Mesenchymal stem cell (in vitro differentiated cells and primary cell): Measurements from ENCODE around the gene TRIO.

Experiments
- DNase-seq: peaks from one replicate; pipeline ENCODE4 v3.0.0-alpha.2; 2013
- H2AFZ ChIP-seq: one replicate; pipeline ENCODE4 v1.6.1; 2013; ENCODE audit warnings: low read depth, mild to moderate bottlenecking, control low read depth, inconsistent platforms, low read length, moderate library complexity
- H2AK5ac ChIP-seq: 2 replicates; pipeline ENCODE4 v1.6.1; 2013; ENCODE audit warnings: low read length, moderate library complexity, mild to moderate bottlenecking, inconsistent platforms; ENCODE audit not compliant: severe bottlenecking
- H2BK120ac ChIP-seq: one replicate; pipeline ENCODE4 v1.6.1; 2013; ENCODE audit warnings: low read depth, mild to moderate bottlenecking, inconsistent platforms, low read length, moderate library complexity
- H2BK12ac ChIP-seq, 2 experiments: one replicate each; pipeline ENCODE4 v1.6.1; 2013; ENCODE audit warnings: inconsistent platforms in 2 of 2, low read length in 2 of 2, mild to moderate bottlenecking in 2 of 2, moderate library complexity in 2 of 2, control low read depth in 1 of 2
- H2BK15ac ChIP-seq: one replicate; pipeline ENCODE4 v1.6.1; 2013; ENCODE audit warnings: mild to moderate bottlenecking, low read depth, inconsistent platforms; ENCODE audit not compliant: poor library complexity, severe bottlenecking
- H2BK5ac ChIP-seq: 2 replicates; pipeline ENCODE4 v1.6.1; 2013; ENCODE audit warnings: low read depth, mild to moderate bottlenecking, low read length, control low read depth, inconsistent platforms; ENCODE audit not compliant: poor library complexity, severe bottlenecking
- H3K14ac ChIP-seq, 2 experiments: one replicate each; pipeline ENCODE4 v1.6.1; 2013; ENCODE audit warnings: inconsistent platforms in 2 of 2, low read length in 2 of 2, control low read depth in 1 of 2, mild to moderate bottlenecking in 1 of 2, moderate library complexity in 1 of 2
- H3K18ac ChIP-seq, 2 experiments: one replicate each; pipeline ENCODE4 v1.6.1; 2013; ENCODE audit warnings: inconsistent platforms in 2 of 2, low read length in 2 of 2, control low read depth in 1 of 2, low read depth in 1 of 2, mild to moderate bottlenecking in 1 of 2
- H3K23ac ChIP-seq, 2 experiments: one replicate each; pipeline ENCODE4 v1.6.1; 2013; ENCODE audit warnings: inconsistent platforms in 2 of 2, low read length in 2 of 2, mild to moderate bottlenecking in 2 of 2, moderate library complexity in 2 of 2, control low read depth in 1 of 2
- H3K27ac ChIP-seq: 2 replicates; pipeline ENCODE4 v1.5.1; 2013; ENCODE audit warnings: mild to moderate bottlenecking, moderate library complexity, low read length, control low read depth, inconsistent platforms; ENCODE audit not compliant: poor library complexity, severe bottlenecking
- H3K27me3 ChIP-seq, 2 experiments: 2 replicates each; pipeline versions ENCODE4 v1.6.1 to v1.7.0; 2013; ENCODE audit warnings: low read length in 2 of 2, mild to moderate bottlenecking in 2 of 2, moderate library complexity in 2 of 2, control low read depth in 1 of 2, inconsistent platforms in 1 of 2; ENCODE audit not compliant: control insufficient read depth in 1 of 2, insufficient read depth in 1 of 2
- H3K36me3 ChIP-seq, 2 experiments: 2 replicates each; pipeline versions ENCODE4 v1.6.1 to v1.7.0; 2013; ENCODE audit warnings: low read length in 2 of 2, control low read depth in 1 of 2, inconsistent platforms in 1 of 2, low read depth in 1 of 2, mild to moderate bottlenecking in 1 of 2; ENCODE audit not compliant: insufficient read depth in 2 of 2, control insufficient read depth in 1 of 2
- H3K4ac ChIP-seq, 2 experiments: one replicate each; pipeline ENCODE4 v1.6.1; 2013; ENCODE audit warnings: inconsistent platforms in 2 of 2, low read length in 2 of 2, mild to moderate bottlenecking in 2 of 2, moderate library complexity in 2 of 2, control low read depth in 1 of 2, low read depth in 1 of 2
- H3K4me1 ChIP-seq: 2 replicates; pipeline ENCODE4 v1.6.1; 2013; ENCODE audit warnings: low read depth, low read length, control low read depth; ENCODE audit not compliant: control insufficient read depth, insufficient read depth
- H3K4me2 ChIP-seq: 2 replicates; pipeline ENCODE4 v1.6.1; 2013; ENCODE audit warnings: low read length, mild to moderate bottlenecking, inconsistent platforms; ENCODE audit not compliant: poor library complexity, severe bottlenecking
- H3K4me3 ChIP-seq, 2 experiments: 2 replicates each; pipeline versions ENCODE4 v1.5.1 to v1.7.0; 2013; ENCODE audit warnings: low read length in 2 of 2, mild to moderate bottlenecking in 2 of 2, control low read depth in 1 of 2, low read depth in 1 of 2; ENCODE audit not compliant: insufficient read depth in 1 of 2
- H3K79me1 ChIP-seq: replicated peaks from 2 replicates; pipeline ENCODE4 v1.6.1; 2013; ENCODE audit warnings: mild to moderate bottlenecking, control low read depth, low read length, inconsistent platforms; ENCODE audit not compliant: poor library complexity, severe bottlenecking
- H3K9ac ChIP-seq: 2 replicates; pipeline ENCODE4 v1.7.0; 2013; ENCODE audit warnings: mild to moderate bottlenecking, low read length, moderate library complexity
- H3K9me3 ChIP-seq: 2 replicates; pipeline ENCODE4 v1.7.0; 2013; ENCODE audit warnings: mild to moderate bottlenecking, low read length; ENCODE audit not compliant: control insufficient read depth
- H4K8ac ChIP-seq: one replicate; pipeline ENCODE4 v1.6.1; 2013; ENCODE audit warnings: inconsistent platforms, mild to moderate bottlenecking, low read length, moderate library complexity
- H4K91ac ChIP-seq: one replicate; pipeline ENCODE4 v1.6.1; 2013; ENCODE audit warnings: mild to moderate bottlenecking, low read length, inconsistent platforms
- WGBS: methylation state at CpG from one replicate; pipeline ENCODE4 v1.1.7; 2013; ENCODE audit warnings: mixed read lengths; 5-methylcytosine and 5-hydroxymethylcytosine counted together

The TRIO gene

DNA sequence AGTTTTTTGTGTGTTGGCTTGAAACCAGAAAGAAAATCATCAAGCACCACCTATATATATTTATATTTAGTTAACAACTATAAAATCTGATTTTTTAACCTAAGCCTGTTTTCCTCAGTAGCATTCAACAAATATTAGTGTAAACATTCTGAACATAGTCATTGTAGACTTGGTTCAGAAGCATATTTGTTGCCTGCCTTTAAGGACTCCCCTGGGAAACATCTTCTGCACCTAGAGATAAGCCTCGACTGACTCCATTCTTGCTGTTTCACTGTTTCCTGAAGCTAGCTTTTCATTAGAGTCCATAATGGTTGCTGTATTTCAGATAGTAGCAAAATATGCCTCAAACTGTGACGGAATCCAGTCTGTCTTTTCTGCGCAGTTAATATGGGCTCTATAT lies 123.5 kb downstream of the TRIO start:
- no peak overlapping the region for H2BK15ac ChIP-seq
- H3K36me3 ChIP-seq, result peaks cover 3 to 10% of the 10 kb centered on the region in 2 experiments
- H2AK5ac ChIP-seq, result no peak overlapping the region
- no peak overlapping the region for H2BK12ac ChIP-seq
- H3K27ac ChIP-seq, result peak overlapping the region; percentile 85
- no peak overlapping the region for H4K8ac ChIP-seq
- H2BK120ac ChIP-seq, result no peak overlapping the region
- no peak overlapping the region for H4K91ac ChIP-seq
- no peak overlapping the region for H2AFZ ChIP-seq
- no peak overlapping the region for H3K18ac ChIP-seq
- no peak overlapping the region for H3K4me2 ChIP-seq
- no peak overlapping the region for H3K14ac ChIP-seq
- H3K9me3 ChIP-seq, result no peaks in the 10 kb centered on the region
- H3K27me3 ChIP-seq, result no peaks in the 10 kb centered on the region
- peaks cover 26% of the 10 kb centered on the region for H3K4me1 ChIP-seq
- H2BK5ac ChIP-seq, result no peak overlapping the region
- no peak overlapping the region for H3K4me3 ChIP-seq
- no peaks in the 10 kb centered on the region for H3K79me1 ChIP-seq
- no peak overlapping the region for H3K4ac ChIP-seq
- WGBS, result no CpG with 5 or more reads among the region's 3 CpGs
- H3K9ac ChIP-seq, result peak overlapping the region; percentile 55
- no peak for DNase-seq
- no peak overlapping the region for H3K23ac ChIP-seq

DNA sequence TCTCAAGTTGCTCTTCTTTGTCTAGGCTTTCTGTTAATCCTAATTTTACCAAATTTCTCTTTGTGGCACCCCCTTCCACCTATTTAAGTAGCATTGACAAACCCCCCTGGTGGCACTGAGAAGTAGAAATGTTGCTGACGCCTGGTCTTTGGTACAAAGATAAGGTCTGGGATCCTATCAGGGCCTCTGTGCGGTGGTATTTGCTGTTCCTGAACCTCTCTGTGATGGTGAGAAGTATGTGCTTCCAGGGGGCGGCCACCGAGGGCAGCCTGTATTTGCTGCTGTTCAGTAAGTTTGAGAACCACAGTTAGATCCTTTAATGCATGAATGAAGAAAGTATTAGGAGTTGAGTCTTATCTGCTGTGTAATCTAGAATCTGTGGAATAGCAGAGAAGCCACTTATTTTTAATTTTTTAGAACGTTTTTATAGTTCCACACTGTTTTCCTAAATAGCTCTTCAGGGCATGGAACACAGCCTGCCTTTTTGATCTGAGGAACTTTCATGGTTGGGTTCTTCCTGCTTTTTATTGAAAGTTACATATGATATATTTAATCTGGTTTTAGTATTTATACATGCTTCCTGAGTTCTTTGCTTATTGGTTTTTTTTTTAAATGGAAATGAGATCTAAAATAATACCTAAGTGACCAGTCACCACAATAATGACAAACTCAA lies 124.2 kb downstream of the TRIO start:
- peak overlapping the region; percentile 48 for H2BK5ac ChIP-seq
- H3K4me2 ChIP-seq, result no peak overlapping the region
- H2BK12ac ChIP-seq, result peak overlapping the region in 1 of 2 experiments; percentile 59
- H3K79me1 ChIP-seq, result no peaks in the 10 kb centered on the region
- H3K18ac ChIP-seq, result no peak overlapping the region
- peak overlapping the region; percentile 85 for H3K27ac ChIP-seq
- H3K36me3 ChIP-seq, result peaks cover 3 to 16% of the 10 kb centered on the region in 2 experiments
- peaks cover 21% of the 10 kb centered on the region for H3K4me1 ChIP-seq
- no peak overlapping the region for H2BK120ac ChIP-seq
- H3K4ac ChIP-seq, result peak overlapping the region in 1 of 2 experiments; percentile 45
- no peak overlapping the region for H4K8ac ChIP-seq
- H2AFZ ChIP-seq, result no peak overlapping the region
- H3K9ac ChIP-seq, result peak overlapping the region; percentile 55
- H3K27me3 ChIP-seq, result no peaks in the 10 kb centered on the region
- peak overlapping the region; percentile 12 for H2AK5ac ChIP-seq
- H3K9me3 ChIP-seq, result no peaks in the 10 kb centered on the region
- no peak overlapping the region for H2BK15ac ChIP-seq
- WGBS, result 25% methylated on average over 4 of the region's 5 CpGs
- DNase-seq, result no peak
- no peak overlapping the region for H4K91ac ChIP-seq
- H3K14ac ChIP-seq, result no peak overlapping the region
- no peak overlapping the region for H3K4me3 ChIP-seq
- no peak overlapping the region for H3K23ac ChIP-seq

DNA sequence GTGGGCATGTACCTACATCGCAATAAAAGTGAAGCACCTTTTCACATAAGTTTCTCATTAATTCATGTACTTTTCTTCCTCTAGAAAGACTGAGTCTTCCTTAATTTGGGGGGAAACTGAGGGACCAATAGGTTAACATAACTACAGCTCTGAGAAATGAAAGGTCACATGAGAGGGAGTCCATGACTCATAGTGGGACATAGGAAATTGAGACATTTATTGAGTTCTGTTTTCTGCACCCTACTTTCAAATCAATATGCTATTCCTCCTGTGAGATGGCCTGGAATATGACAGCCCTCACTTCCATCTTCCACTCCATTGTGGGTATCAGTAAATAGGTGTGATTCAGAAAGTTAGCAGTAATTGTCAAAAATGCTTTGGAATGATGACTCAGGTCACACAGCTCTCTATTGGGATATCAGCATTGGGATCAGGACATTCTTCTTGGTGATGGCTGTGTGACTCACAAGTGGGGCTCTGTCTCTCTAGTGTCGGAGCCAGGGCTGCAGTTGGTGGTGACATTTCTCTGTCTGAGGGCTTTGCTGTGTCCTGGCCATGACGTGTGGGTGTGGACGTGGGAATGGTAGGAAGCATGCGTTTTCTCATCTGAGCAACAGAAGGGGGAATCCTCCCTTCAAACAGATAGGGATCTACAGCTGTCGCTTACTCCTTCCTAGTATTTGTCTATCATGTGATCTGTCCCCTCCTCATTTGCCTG lies 125.0 kb downstream of the TRIO start:
- DNase-seq, result peak; percentile 97
- Histone ChIP-seq H3K4me3 (peak overlapping the region in 1 of 2 experiments; percentile 8), H3K18ac (peak overlapping the region; percentile 7 to 78), H2AK5ac (peak overlapping the region; percentile 21), H2AFZ (no peak overlapping the region), H2BK12ac (peak overlapping the region in 1 of 2 experiments; percentile 65), H3K4me1 (peaks cover 18% of the 10 kb centered on the region), H2BK120ac (no peak overlapping the region), H3K4ac (peak overlapping the region in 1 of 2 experiments; percentile 85), H3K23ac (peak overlapping the region in 1 of 2 experiments; percentile 85), H2BK15ac (no peak overlapping the region), H3K14ac (peak overlapping the region in 1 of 2 experiments; percentile 89), H3K27me3 (no peaks in the 10 kb centered on the region), H4K8ac (no peak overlapping the region), H3K9me3 (no peaks in the 10 kb centered on the region), H2BK5ac (no peak overlapping the region), H3K27ac (peak overlapping the region; percentile 72), H3K9ac (peak overlapping the region; percentile 31), H3K79me1 (no peaks in the 10 kb centered on the region), H4K91ac (no peak overlapping the region), H3K4me2 (no peak overlapping the region), H3K36me3 (peaks cover 3 to 19% of the 10 kb centered on the region in 2 experiments)
- 0% methylated on average over 2 of the region's 6 CpGs for WGBS

DNA sequence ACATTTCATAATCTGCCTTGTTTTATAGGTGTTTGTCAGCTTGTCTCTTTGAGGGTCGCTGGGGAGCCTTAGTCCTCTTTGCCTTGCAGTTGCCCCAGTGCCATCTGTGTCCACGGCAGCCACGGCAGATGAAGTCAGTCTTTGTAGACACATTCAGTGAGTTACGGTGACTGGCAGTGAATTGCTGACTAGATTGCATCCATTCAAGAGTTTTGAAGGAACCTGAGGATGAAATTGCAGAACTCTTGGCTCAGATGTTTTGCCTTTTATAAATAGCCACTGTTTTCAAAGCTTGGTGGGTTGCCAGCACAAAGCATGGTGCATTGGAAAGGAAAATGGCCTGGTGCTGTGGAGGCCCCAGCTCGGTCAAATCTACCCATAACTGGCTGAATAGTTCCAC lies 125.6 kb downstream of the TRIO start:
- peaks cover 18% of the 10 kb centered on the region for H3K4me1 ChIP-seq
- H4K91ac ChIP-seq, result no peak overlapping the region
- H3K23ac ChIP-seq, result peak overlapping the region in 1 of 2 experiments; percentile 85
- no peak overlapping the region for H2AFZ ChIP-seq
- H3K14ac ChIP-seq, result peak overlapping the region in 1 of 2 experiments; percentile 89
- H3K27me3 ChIP-seq, result no peaks in the 10 kb centered on the region
- no peaks in the 10 kb centered on the region for H3K79me1 ChIP-seq
- peaks cover 3 to 25% of the 10 kb centered on the region in 2 experiments for H3K36me3 ChIP-seq
- no peak for DNase-seq
- H3K9me3 ChIP-seq, result no peaks in the 10 kb centered on the region
- peak overlapping the region; percentile 28 for H3K9ac ChIP-seq
- 61% methylated on average over 5 of the region's 5 CpGs for WGBS
- H2BK120ac ChIP-seq, result no peak overlapping the region
- peak overlapping the region; percentile 79 for H2AK5ac ChIP-seq
- no peak overlapping the region for H4K8ac ChIP-seq
- H3K18ac ChIP-seq, result peak overlapping the region; percentile 7 to 78
- H3K4me3 ChIP-seq, result peak overlapping the region in 1 of 2 experiments; percentile 8
- peak overlapping the region; percentile 72 for H3K27ac ChIP-seq
- no peak overlapping the region for H2BK15ac ChIP-seq
- peak overlapping the region in 1 of 2 experiments; percentile 65 for H2BK12ac ChIP-seq
- H3K4me2 ChIP-seq, result no peak overlapping the region
- no peak overlapping the region for H2BK5ac ChIP-seq
- H3K4ac ChIP-seq, result peak overlapping the region in 1 of 2 experiments; percentile 85
